ENCODE results near the gene MPV17L2. TPM values are rescaled to one million over a fixed set of nuclear protein-coding genes. Genes with fewer than 3 reads are reported as not detected.

Gene MPV17L2
- total and polyA plus RNA-seq, 2 of the 4 experiments (the other 2 are of a cell fraction) = 7.2 to 19.5 TPM

DNA sequence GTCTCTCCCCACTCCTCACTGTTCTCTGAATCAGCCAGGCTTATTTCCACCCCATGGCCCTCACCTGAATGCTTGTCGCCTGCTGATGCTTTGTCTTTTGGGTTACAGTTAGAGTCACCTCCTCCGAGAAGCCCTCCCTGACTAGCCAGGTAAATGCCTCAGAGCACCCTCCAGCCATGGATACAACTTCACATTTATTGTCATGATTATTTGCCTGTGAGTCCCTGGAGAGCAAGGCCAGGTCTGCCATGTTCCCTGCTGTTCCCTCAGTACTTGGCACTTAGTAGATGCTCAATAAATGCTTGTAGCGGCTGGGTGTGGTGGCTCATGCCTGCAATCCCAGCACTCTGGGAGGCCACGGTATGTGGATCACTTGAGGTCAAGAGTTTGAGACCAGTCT lies 36.9 kb downstream of the MPV17L2 start:
- intact Hi-C loops (cut with micrococcal nuclease) (no loop called here), dilution Hi-C loops (cut with HindIII; ENCODE audit: low sequenced_read_pairs, unreplicated experiment) (no loop called here), in situ Hi-C loops (cut with MboI; ENCODE audit: low sequenced_read_pairs) (no loop called here)
- H3K36me3 ChIP-seq (ENCODE audit: control insufficient read depth, insufficient read depth, low read length) = no peaks in the 10 kb centered on the region
- H3K9me1 ChIP-seq (ENCODE audit: insufficient read depth, low read length) = no peaks in the 10 kb centered on the region
- H3K4me2 ChIP-seq (ENCODE audit: low read depth, low read length) = no peak overlapping the region
- H2AFZ ChIP-seq (replicated peaks; ENCODE audit: low read length, poor library complexity) = no peak overlapping the region
- H3K18ac ChIP-seq (ENCODE audit: low read depth, low read length) = no peak overlapping the region
- H3K9ac ChIP-seq (ENCODE audit: low read depth, low read length) = no peak overlapping the region
- H3K23ac ChIP-seq (ENCODE audit: low read depth, low read length) = no peak overlapping the region; the same call in 1 of the 2 replicates
- no peak overlapping the region for H4K5ac ChIP-seq (ENCODE audit: low read depth, low read length)
- no peak overlapping the region for H3K4ac ChIP-seq (ENCODE audit: low read depth, low read length)
- no peak overlapping the region for H3K14ac ChIP-seq (replicated peaks; ENCODE audit: low read depth, low read length)
- DNase-seq (no peak), ATAC-seq (ENCODE audit: low read depth) (no peak)
- H2BK5ac ChIP-seq (ENCODE audit: low read depth, low read length, poor library complexity, severe bottlenecking) = no peak overlapping the region
- no peak overlapping the region for H2BK20ac ChIP-seq (ENCODE audit: low read depth, low read length)
- no TSS peak for BruUV-seq (replicated peaks)
- peaks cover 5% of the 10 kb centered on the region; the same call in 1 of the 2 replicates for H4K20me1 ChIP-seq (ENCODE audit: insufficient read depth, low read length)
- H3K56ac ChIP-seq (ENCODE audit: extremely low read depth, insufficient read depth, low read length) = no peak overlapping the region
- WGBS, 2 experiments (ENCODE audit: extremely low coverage in 2 of 2, insufficient read length in 1 of 2) = 50% methylated on average over 1 of the region's 4 CpGs; no CpG with 5 or more reads in 1 of the 2 experiments
- peaks cover 20% of the 10 kb centered on the region; the same call in 1 of the 2 replicates for H3K27me3 ChIP-seq (ENCODE audit: control insufficient read depth, insufficient read depth, low read length)
- no peak overlapping the region for H4K91ac ChIP-seq (ENCODE audit: insufficient read depth, low read depth, low read length)
- H3K4me1 ChIP-seq (ENCODE audit: control insufficient read depth, insufficient read depth, low read length) = peaks cover 5% of the 10 kb centered on the region; the same call in 1 of the 2 replicates
- ChIA-PET POLR2A (ENCODE audit: unreplicated experiment) (no interaction called here), CTCF (no interaction called here)
- H2BK15ac ChIP-seq (ENCODE audit: low read depth, low read length) = no peak overlapping the region
- H4K8ac ChIP-seq (ENCODE audit: low read depth in 2 of 2, low read length in 2 of 2) = no peak overlapping the region
- H3K9me3 ChIP-seq (ENCODE audit: control insufficient read depth, insufficient read depth, low read length) = peaks cover 3% of the 10 kb centered on the region; the same call in 1 of the 2 replicates
- no peaks in the 10 kb centered on the region for H3K79me1 ChIP-seq (ENCODE audit: low read depth in 1 of 2, low read length in 2 of 2)
- no peak overlapping the region for H2AK9ac ChIP-seq (replicated peaks; ENCODE audit: low read depth, low read length, poor library complexity)
- no peak overlapping the region for H3K27ac ChIP-seq (ENCODE audit: insufficient read depth, low read length)
- H3K4me3 ChIP-seq (ENCODE audit: insufficient read depth, low read depth, low read length) = no peak overlapping the region
- TF ChIP-seq RAD21 (IDR thresholded peaks at IDR 0.05; ENCODE audit: low read length) (no peak), MAFK (IDR thresholded peaks at IDR 0.05; ENCODE audit: low read depth, low read length) (no peak), NFE2L2 (IDR thresholded peaks at IDR 0.05; ENCODE audit: low read depth, low read length) (no peak), RFX5 (IDR thresholded peaks at IDR 0.05; ENCODE audit: low read depth, low read length) (no peak), FOS (IDR thresholded peaks at IDR 0.05; ENCODE audit: low read depth, low read length) (no peak), SMC3 (IDR thresholded peaks at IDR 0.05; ENCODE audit: low read depth, low read length) (no peak), MXI1 (IDR thresholded peaks at IDR 0.05; ENCODE audit: borderline replicate concordance, low read depth, low read length) (no peak), CHD1 (IDR thresholded peaks at IDR 0.05; ENCODE audit: low read depth, low read length) (no peak), BHLHE40 (IDR thresholded peaks at IDR 0.05; ENCODE audit: low read depth, low read length) (no peak)
- H2BK120ac ChIP-seq (ENCODE audit: low read depth, low read length) = no peak overlapping the region
- H2AK5ac ChIP-seq (ENCODE audit: low read depth, low read length) = no peak overlapping the region

Measured in IMR-90 (cell line).